ENCODE measurements around the gene SNRPA. TPM values are rescaled to one million over a fixed set of nuclear protein-coding genes. Genes with fewer than 3 reads are reported as not detected.

Gene SNRPA
- total RNA-seq, 1 experiment from 2014 or later = 64.1 TPM

Other genes with a start within 250 kb of the SNRPA start
- 40.6 and 134 TPM in 2 replicates for gene SHKBP1, start 174.3 kb upstream of the SNRPA start, total RNA-seq (2014; rRNA removed; shearing (Covaris generic))
- 16.4 and 26.0 TPM in 2 replicates for gene LTBP4, start 149.8 kb upstream of the SNRPA start, total RNA-seq (2014; rRNA removed; shearing (Covaris generic))
- gene NUMBL, start 60.6 kb upstream of the SNRPA start, total RNA-seq (2014; rRNA removed; shearing (Covaris generic)) = 16.4 and 22.7 TPM in 2 replicates
- gene COQ8B, start 34.3 kb upstream of the SNRPA start, total RNA-seq (2014; rRNA removed; shearing (Covaris generic)) = 20.0 and 31.0 TPM in 2 replicates
- 4.9 and 5.3 TPM in 2 replicates for gene ITPKC, start 34.1 kb upstream of the SNRPA start, total RNA-seq (2014; rRNA removed; shearing (Covaris generic))
- gene ACTMAP, start 726 bp upstream of the SNRPA start, total RNA-seq (2014; rRNA removed; shearing (Covaris generic)) = 0.51 TPM in 1 of 2 replicates, not detected in the other
- gene MIA, start 24.3 kb downstream of the SNRPA start, total RNA-seq (2014; rRNA removed; shearing (Covaris generic)) = not detected in 2 replicates
- 32.4 and 34.4 TPM in 2 replicates for gene RAB4B, start 27.0 kb downstream of the SNRPA start, total RNA-seq (2014; rRNA removed; shearing (Covaris generic))
- 46.0 and 54.7 TPM in 2 replicates for gene EGLN2, start 48.0 kb downstream of the SNRPA start, total RNA-seq (2014; rRNA removed; shearing (Covaris generic))
- not detected in 2 replicates for gene CYP2A6, start 99.2 kb downstream of the SNRPA start, total RNA-seq (2014; rRNA removed; shearing (Covaris generic))
- not detected in 2 replicates for gene CYP2A7, start 131.0 kb downstream of the SNRPA start, total RNA-seq (2014; rRNA removed; shearing (Covaris generic))
- gene CYP2B6, start 240.1 kb downstream of the SNRPA start, total RNA-seq (2014; rRNA removed; shearing (Covaris generic)) = not detected in 2 replicates